GM19240 (cell line): ENCODE measurements around the gene MYO3A.
"Not testable (repeated sequence)": the region's sequence is repeated elsewhere in the genome, so short reads cannot be mapped to it uniquely, and the experiment has no call there.

ENCODE experiments used
- DNase-seq: peaks from one replicate; pipeline ENCODE4 v3.0.0; 2011; ENCODE audit warnings: low spot score; ENCODE audit not compliant: insufficient read length

Gene MYO3A

DNA sequence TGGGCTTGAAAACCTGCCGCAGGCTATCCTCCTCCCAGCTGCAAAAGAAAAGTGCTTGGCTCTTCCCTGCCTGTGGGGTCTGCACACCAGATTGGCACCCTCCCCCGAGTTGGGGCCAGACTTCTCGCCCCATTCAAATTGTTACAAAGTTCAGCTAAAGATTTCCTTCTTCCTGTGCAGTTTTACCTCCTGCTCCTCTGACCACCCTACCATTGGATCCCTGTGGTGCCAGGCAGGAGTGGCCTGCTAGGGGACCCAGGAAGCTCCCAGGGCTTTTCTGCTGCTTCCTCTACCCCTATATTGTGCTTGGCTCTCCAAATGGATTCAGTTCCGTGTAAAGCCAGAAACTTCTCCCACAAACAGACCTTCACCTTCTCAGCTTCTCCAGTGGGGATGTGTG lies 147.4 kb downstream of the MYO3A start:
- DNase-seq, result no peak

DNA sequence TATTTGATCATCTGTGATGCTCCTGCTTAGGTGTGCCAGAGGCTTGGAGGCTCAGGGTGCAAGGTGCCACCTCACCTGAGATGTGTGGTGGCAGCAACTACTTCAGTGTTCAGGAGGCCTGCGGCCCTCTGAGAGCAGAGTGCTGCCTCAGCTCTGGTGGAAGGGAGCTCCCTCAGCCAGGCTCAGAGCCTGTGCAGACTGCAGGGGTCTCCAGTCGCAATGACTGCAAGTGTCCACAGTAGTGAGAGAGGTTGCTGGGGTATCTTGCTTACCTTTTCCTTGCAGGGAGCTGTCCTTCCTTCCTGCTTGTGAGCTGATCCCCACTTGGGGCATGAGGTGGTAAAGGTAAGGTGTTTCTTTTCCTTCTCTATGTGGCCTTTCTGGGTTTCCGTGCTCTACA lies 151.5 kb downstream of the MYO3A start:
- DNase-seq, result no peak

DNA sequence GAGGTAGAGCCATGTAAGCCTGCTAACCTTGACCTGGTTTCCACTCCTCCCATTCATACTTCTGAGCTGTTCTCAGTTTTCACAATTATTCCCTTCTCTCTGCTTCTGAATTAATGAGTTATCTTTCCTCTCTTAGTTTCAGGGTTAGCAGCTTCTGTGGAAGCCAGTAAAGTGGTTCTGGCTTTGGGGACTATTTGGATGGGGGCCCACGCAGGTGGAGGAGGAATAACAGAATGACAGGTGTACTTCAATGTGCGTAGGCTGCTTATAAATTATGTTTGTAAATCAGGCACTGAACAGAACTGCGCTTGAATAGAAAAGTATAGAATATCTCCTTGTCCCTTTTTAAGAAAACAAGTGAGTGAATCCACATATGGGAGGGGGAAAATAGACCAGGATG lies 153.6 kb downstream of the MYO3A start:
- no peak for DNase-seq

DNA sequence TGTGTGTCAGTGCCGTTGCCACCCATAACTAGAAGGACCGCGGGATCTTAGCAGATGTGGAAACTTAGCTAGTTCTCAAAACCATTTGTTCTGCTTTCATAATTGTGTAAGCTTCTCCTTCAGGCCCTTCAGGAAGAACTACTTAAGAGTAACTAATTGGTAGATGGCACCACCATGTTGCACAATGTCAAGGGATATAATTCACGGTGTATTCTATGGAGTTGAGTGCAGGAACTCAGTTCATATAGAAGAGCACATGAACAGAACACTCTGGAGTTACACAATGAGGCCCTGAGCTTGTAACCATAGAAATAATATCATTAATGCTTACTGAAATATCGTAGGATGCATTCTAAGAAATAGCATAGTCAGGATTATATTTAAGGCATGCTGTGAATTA lies 156.0 kb downstream of the MYO3A start:
- DNase-seq, result no peak

DNA sequence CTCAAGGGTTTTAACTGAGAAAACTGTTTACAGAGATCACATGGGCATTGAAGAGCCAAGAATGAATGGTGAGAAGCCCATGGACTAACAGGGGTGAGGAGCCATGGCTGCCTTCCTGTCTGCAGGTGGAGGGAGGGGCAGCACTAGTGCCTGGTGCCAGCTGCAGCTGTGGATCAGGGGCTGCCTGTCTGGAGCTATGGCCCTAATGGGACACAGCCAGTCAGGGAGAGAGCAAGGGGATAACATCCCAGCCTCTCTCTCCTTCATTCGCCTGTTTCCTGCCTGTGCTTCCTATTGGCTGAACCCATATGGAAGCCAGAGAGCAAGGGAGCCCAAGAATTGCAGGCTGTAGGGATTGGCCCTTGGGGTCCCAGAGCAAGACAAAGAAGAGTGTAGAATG lies 156.7 kb downstream of the MYO3A start:
- no peak for DNase-seq

DNA sequence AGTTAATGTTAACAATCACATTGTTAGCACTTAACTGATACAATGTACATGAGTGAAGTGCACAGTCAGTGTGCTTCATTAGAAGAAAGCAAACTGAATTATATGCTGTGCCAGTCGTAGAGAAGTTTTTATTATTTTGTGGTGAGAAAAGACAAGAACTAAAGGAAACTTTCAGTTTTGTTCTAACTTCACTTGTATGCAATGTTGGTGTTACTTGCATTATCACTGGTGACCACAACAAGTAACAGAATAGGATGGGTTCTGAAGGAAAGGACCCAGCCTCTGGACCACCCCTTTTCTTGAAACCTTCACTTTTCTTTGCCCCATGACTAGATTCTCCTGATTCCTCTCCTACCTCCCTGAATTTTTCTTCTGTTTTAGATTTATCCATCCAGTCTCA lies 159.2 kb downstream of the MYO3A start:
- no peak for DNase-seq

DNA sequence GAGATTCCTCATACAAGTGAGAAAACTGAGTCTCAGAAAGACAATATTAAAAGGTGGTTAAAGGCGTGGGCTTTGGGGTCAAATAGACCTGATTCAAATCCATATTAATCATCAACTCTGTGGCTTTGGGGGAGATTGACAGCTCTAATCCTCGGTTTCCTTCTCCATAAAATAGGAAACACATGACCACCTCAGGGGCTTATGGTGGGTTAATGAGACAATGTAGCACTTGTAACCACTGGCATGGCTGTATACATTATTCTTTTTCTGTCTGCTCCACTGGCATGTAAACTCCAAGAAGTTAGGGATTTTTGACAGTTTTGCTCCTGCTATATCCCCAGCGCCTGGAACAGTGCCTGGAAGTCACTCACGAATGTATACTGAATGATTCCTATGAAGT lies 161.8 kb downstream of the MYO3A start:
- no peak for DNase-seq

DNA sequence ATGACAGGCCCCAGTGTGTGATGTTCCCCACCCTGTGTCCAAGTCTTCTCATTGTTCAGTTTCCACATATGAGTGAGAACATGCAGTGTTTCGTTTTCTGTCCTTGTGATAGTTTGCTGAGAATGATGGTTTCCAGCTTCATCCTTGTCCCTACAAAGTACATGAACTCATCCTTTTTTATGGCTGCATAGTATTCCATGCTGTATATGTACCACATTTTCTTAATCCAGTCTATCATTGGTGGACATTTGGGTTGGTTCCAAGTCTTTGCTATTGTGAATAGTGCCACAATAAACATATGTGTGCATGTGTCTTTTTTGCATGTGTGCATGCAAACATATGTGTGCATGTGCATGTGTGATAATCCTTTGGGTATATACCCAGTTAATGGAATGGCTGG lies 163.5 kb downstream of the MYO3A start:
- DNase-seq, result not testable (repeated sequence)

DNA sequence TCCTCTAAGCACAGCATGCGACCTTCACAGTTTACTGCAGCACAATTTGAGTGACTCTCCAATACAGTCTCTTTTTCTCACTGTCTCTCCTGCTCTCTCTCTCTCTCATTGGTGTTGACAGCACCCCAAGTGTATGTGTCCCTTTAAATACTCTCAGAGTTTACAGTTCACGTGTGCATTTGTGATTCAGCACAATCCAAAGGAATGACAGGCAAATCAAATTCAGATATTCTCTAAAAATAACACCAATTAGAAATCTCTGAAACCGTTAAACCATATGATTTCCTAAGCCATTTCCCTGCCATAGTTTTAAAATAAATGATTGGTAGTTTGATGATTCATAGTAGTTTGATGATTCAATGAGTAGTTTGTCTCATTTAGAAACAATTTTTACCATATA lies 178.5 kb downstream of the MYO3A start:
- DNase-seq, result no peak

DNA sequence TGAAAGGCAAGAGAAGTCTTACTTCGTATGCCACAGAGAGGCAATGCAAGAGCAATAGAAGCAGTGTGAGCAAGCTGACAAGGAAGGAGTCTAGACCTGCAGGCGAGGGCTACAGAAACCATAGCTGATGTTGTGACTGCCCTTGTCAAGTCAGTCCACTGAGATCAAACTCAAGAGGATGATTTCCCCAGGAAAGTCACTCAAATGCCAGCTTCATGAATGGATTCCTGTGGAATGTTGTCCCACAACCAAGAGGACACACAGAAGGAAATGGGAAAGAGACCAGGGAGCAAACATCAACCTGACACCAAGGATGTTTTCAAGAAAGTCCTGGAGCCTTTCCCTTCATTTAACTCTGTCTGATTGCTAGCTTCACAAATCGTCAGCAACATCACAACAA lies 204.6 kb downstream of the MYO3A start:
- no peak for DNase-seq

DNA sequence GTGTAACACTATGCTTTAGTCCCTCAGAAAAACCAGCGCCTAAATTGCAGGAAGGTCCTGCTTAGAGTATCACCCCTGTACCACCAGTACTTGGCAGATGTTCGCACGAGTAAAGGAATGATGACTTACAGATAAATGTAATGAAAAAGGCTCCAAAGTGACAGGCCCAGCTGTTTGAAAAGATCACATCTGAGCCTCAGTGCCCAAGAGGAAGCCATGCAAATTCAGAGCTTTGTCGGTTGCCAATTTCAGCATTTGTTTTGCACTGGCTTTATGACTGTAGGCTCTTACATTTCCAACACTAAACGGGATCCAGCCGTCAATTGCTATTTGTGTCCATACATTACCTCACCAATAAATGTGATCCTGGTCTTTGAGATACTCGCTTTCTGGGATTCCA lies 222.0 kb downstream of the MYO3A start:
- DNase-seq, result no peak

DNA sequence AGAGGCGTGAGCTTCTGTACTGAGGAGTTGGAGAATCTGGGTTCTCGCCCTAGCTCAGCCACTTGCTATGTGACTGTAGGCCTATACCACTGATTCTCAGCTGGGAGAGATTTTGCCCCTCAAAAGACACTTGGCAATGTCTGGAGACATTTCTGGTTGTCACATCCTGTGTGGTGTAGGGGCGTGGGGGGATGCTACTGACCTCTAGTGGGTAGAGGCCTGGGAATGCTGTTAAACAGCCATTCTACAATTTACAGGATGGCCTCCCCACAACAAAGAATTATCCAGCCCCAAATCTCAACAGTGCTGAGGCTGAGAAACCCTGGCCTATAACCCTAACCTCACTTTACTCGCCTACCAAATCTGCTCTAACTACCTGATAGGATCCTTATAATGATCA lies 223.7 kb downstream of the MYO3A start:
- no peak for DNase-seq

DNA sequence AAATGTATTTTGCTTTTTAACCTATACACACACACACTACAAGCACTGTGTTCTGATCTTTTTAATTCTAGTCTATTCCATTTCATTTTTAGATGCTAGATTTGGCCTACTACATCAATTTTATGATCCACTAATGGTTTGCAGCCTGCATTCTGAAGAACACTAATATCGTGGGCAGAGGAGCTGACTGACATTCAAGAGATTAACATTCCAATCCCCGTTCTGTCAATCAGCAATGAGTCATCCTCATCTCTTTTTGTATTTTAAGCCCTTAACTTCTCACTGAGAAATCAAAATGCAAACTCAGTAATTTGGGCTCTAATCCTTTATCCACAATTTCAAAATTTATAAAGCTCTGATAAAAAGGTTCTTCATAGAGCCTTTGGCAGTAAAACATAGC lies 235.4 kb downstream of the MYO3A start:
- DNase-seq, result no peak

DNA sequence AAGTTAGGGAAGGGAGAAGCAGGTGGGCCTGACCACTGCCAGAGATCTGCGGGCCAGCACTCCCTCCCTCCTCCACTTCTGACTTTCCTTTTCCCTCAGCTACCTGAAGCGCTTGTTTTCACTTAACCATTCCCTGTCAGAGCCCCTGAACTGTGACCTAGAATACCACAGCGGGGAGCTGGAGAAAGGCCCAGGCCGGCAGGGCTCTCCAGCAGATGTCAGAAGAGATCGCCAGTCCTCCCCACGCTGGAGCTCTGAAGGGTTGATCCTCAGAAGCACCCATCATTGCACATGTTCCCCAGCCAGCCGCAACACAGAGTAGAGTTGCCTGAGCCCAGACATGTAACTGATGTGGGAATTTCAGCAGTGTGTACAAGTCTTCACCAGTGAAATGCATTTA lies 238.1 kb downstream of the MYO3A start:
- DNase-seq, result no peak

DNA sequence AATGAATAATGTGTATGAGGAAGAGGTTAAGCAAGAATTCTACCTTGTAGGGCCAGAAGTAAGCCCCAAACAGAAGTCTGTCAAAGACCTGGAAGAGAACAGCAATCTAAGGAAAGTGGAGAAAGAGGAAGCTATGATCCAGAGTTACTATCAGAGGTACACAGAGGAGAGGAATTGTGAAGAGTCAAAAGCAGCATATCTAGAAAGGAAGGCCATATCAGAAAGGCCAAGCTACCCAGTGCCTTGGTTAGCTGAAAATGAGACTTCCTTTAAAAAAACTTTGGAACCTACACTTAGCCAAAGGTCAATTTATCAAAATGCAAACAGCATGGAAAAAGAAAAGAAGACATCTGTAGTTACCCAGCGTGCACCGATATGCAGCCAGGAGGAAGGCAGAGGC lies 239.8 kb downstream of the MYO3A start:
- DNase-seq, result no peak

DNA sequence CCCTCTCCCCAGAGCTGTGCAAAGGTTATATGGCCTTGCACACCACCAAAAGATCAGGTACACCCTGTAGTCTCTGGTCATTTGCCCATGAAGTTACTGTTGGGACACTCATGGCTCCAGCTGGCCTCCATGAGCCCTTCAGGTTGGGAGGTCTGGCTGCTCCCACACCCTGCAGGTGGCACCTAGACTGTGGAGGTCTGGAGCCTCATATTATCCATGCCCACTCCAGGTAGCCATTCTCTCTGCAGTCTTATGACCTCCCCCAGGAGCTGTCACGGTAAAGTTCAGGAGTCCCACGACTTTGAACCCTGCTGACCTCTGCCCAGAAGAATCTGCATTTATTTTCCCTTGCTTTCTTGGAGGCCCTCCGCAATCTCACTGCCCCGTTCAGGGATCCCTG lies 243.3 kb downstream of the MYO3A start:
- no peak for DNase-seq

DNA sequence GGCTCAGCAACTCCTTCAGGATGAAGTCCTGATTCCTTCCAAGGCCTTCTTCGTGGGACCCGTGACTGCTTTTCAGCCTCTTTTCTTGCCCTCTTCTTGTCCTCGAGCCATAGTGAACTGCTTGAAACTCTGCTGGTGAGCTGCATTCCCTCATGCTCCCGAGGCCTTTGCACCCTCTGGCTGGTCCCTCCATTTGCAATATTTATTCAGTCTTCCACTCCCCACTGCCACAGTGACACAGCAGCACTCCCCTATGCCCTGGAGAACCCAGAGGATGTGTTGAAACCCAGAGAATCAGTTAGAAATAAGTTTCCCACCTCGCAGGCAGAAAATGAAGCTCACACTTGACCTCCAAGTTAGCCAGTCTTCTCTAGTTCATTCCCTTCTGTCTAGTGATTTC lies 260.2 kb downstream of the MYO3A start:
- DNase-seq, result no peak

DNA sequence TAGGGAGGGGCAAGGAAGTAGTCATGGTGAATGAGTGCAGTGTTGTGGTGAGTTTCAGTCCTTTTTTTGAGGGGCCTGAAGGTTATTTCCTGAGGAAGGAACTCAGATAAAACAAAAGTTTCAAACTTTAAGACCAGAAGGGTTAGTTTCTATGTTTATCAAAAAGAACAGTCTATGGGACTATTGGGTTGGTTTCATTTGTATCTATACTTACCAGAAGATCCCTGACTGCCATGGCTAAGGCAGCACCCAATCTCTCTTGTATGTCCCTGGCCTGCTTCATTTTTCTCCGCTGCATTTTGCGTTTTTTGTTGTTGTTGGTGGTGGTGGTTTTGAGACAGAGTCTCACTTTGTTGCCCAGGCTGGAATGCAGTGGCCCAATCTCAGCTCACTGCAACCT lies 263.2 kb downstream of the MYO3A start:
- no peak for DNase-seq

DNA sequence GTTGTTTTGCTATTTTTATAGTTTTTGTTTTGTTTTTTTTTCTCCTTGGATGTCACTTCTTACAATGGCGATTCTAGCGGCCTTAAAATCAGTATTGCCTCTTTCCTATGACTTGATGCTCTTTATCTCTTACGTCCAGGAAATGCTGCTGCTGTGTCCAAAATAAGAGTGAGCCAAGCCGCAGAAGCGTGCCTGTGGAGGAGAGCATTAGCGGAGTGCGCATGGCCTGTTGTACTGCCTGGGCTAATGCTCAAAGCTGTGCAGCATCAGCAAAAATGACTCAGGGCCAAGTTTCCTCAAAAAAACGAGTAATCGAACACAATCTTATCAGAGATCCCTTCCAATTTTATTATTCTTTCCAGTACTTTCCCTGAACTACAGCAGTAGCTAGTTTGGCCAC lies 264.1 kb downstream of the MYO3A start:
- DNase-seq, result no peak

DNA sequence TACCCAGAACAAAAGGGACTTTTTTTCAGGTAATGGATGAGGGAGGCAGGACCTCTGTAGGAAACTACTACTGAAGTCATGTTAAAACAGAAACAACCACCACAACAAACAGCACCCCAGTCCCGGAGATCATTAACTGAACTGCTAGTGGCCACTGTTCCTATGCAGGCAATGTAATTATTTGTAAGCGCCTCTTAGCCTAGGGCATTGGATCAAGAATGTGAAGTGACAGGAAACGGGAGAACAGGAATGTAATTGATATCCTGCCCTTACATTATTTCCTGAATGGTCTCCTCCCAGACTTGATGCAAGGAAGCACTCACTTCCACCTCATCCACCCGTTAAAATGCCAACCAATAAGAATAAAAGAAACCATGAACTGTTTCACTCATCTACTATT lies 265.8 kb downstream of the MYO3A start:
- DNase-seq, result no peak

DNA sequence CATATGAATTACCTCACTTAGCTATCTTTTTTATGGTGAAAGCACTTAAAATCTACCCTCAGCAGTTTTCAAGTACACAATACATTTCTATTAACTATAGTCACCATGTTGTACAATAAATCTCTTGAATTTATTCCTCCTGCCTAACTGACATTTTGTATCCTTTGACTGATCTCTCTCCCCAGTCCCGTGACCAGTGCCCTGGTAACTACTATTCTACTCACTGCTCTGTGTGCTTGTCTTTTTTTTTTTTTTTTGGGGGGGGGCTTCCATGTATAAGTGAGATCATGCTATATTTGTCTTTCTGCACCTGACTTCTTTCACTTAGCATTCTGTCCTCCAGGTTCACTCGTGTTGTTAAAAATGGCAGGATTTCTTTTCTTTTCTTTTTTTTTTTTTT lies 271.2 kb downstream of the MYO3A start:
- DNase-seq, result no peak

DNA sequence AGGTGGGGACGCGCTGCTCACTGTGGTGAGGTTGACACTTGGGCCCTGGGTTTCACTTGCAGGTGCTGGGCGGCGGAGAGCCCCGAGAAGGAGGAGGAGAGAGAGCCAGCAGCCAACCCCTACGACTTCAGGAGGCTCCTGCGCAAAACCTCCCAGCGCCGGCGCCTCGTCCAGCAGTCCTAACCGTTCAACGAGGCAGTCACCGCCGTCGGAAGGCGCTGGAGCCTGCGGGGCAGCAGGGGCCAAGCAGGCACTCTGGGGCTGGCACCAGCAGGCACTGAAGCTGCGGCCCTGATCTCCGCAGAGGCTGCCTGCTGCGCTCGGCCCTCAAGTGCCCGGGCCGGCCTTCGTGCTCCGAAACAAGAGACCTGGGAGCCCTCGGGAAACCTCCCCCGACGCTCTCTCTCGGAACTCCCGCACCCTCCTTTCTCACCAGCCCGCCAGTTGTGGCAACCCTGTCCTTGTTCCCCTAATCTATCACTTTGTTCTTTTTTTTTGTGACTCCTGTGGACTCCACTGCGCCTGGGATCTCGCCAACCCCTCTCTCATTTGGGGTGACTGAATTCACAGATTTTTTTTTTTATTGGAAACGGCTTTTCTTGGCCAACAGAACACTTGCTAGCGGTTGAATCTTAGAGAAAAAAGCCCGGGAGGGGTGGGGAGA lies 277.9 kb downstream of the MYO3A start:
- no peak for DNase-seq

DNA sequence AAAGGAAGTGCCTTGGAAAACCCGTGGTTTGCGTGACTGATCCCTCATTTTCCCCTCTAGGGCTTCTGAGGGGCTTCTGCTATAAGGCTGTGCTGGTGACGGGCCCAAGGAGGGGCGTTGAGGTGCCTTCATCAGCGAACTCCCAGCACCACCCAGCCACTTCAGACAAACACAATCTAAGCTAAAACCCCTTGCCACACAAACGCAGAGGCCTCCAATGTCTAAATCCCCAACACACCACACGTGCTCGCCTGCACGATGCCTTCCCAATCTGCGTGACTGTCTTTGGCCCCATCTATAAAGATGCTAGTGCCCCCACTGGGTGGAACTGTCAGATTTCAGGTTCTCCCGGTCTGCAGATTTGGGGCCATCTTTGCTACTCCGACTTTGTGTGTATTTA lies 278.5 kb downstream of the MYO3A start:
- no peak for DNase-seq

DNA sequence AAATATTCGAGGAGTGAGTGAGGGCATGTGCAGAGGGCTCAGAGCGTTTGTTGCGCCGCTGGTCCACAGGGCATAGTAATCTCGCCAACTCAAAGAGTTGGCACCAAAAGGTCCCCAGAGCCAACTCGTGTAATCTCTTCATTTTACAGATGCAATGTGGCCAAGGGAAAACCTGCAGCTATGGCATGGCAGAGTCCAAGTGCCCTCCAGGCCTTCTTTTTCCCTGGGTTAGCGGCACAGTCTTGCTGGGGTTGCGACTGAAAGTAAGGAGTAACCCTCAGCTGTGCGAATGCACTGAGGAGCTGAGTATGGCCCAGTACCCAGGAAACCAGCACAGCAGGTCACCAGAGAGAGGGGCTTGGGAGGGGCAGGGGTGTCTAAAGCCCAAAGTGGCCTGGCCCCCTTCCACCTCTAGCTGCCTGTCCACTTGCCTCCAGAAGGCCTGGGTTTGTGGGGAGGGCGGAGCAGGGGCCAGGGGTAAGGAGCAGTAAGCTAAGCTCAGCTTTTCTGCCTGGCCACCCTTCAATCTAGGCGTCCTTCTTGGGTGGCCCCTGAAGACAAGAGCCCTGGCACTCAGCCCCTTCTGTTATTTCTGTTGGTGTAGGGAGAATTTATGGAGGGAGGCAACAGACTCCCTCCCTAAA lies 279.2 kb downstream of the MYO3A start:
- no peak for DNase-seq
